Endothelial cell (in vitro differentiated cells): Measurements from ENCODE around the gene CCT3. TPM values are rescaled to one million over a fixed set of nuclear protein-coding genes. Genes with fewer than 3 reads are reported as not detected.

Source experiments
- DNase-seq: peaks from one replicate; pipeline ENCODE4 v3.0.0; 2021; ENCODE audit warnings: low spot score
- H3K27ac Mint-ChIP-seq: one replicate; pipeline ENCODE4 v1.8.0; 2021; ENCODE audit warnings: mixed read lengths, inconsistent platforms; ENCODE audit not compliant: unreplicated experiment
- H3K27me3 Mint-ChIP-seq: one replicate; pipeline ENCODE4 v1.8.0; 2021; ENCODE audit warnings: mild to moderate bottlenecking, moderate library complexity, mixed read lengths, inconsistent platforms; ENCODE audit not compliant: unreplicated experiment
- H3K36me3 Mint-ChIP-seq: one replicate; pipeline ENCODE4 v1.8.0; 2021; ENCODE audit warnings: mild to moderate bottlenecking, low read depth, mixed read lengths, inconsistent platforms; ENCODE audit not compliant: unreplicated experiment
- H3K4me1 Mint-ChIP-seq: one replicate; pipeline ENCODE4 v1.8.0; 2021; ENCODE audit warnings: mild to moderate bottlenecking, mixed read lengths, inconsistent platforms; ENCODE audit not compliant: unreplicated experiment
- H3K4me3 Mint-ChIP-seq: one replicate; pipeline ENCODE4 v1.8.0; 2021; ENCODE audit warnings: mild to moderate bottlenecking, mixed read lengths, inconsistent platforms; ENCODE audit not compliant: unreplicated experiment
- H3K9me3 Mint-ChIP-seq: one replicate; pipeline ENCODE4 v1.8.0; 2021; ENCODE audit warnings: mixed read lengths, inconsistent platforms; ENCODE audit not compliant: unreplicated experiment
- CTCF ChIP-seq: fragments of 200-600 bp; sonication (generic); IDR thresholded peaks from one replicate; pipeline ENCODE4 v1.5.0; 2021; ENCODE audit warnings: antibody characterized with exemption; ENCODE audit not compliant: unreplicated experiment
- total RNA-seq: library from RNA; stranded (reverse); fragmentation: NEBNext Ultra II Directional; extraction: Animal tissue kit (Norgen Biotek cat#: 25700); gene quantifications from one replicate; pipeline ENCODE4 v1.2.1, GENCODE V29; 2021; ENCODE audit not compliant: unreplicated experiment

CCT3 gene
- total RNA-seq, 1 donor from 2014 or later: 218 TPM

GRCh38 chr1:156368889-156369684, 31.0 kb upstream of the CCT3 start, which contains the start of gene RHBG:
RHBG (plus strand) TSS chr1:156369211; CDS start chr1:156369250, 39 bp downstream.
- Mint-ChIP-seq H3K36me3 (no peaks in the 10 kb centered on the region), H3K27me3 (peaks cover 8% of the 10 kb centered on the region), H3K4me3 (peak within 1 kb of the TSS; percentile 80), H3K27ac (no peak within 1 kb of the TSS), H3K4me1 (peaks cover 4% of the 10 kb centered on the region), H3K9me3 (no peaks in the 10 kb centered on the region)
- TF ChIP-seq CTCF: no peak
- peak; percentile 52 for DNase-seq

DNA sequence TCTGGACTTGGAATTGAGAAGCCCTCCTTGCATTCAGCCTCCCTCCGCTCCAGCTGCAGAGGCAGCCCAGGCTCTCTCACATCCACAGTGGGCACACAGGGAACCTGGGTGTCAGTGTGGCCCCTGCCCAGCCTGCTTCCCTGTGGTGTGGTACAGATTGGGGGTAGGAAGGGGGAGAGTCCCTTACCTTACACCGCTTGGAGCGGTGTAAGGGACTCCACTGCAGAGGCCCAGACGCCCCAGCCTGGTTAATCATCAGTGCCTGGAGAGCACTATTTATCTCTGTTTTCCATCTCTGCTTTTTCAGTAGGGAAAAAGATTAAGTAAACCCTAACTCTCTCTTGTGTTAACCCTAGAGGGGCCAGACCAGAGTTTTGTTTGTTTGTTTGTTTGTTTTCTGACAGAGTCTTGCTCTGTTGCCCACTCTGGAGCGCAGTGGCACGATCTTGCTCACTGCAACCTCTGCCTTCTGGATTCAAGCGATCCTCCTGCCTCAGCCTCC, 30.1 kb upstream of the CCT3 start:
- H3K27me3 Mint-ChIP-seq: peaks cover 8% of the 10 kb centered on the region

GRCh38 chr1:156367383-156368156, 29.5 kb upstream of the CCT3 start:
- Mint-ChIP-seq H3K27ac (no peak overlapping the region), H3K4me3 (no peak overlapping the region), H3K9me3 (no peaks in the 10 kb centered on the region), H3K4me1 (peaks cover 4% of the 10 kb centered on the region), H3K36me3 (no peaks in the 10 kb centered on the region), H3K27me3 (peaks cover 8% of the 10 kb centered on the region)
- no peak for TF ChIP-seq CTCF
- no peak for DNase-seq

More for the DNA sequence above, 30.1 kb upstream of the CCT3 start:
- Mint-ChIP-seq H3K4me1 (peaks cover 4% of the 10 kb centered on the region), H3K27ac (no peak overlapping the region), H3K4me3 (no peak overlapping the region), H3K36me3 (no peaks in the 10 kb centered on the region), H3K9me3 (no peaks in the 10 kb centered on the region)
- DNase-seq: no peak
- TF ChIP-seq CTCF: no peak

DNA sequence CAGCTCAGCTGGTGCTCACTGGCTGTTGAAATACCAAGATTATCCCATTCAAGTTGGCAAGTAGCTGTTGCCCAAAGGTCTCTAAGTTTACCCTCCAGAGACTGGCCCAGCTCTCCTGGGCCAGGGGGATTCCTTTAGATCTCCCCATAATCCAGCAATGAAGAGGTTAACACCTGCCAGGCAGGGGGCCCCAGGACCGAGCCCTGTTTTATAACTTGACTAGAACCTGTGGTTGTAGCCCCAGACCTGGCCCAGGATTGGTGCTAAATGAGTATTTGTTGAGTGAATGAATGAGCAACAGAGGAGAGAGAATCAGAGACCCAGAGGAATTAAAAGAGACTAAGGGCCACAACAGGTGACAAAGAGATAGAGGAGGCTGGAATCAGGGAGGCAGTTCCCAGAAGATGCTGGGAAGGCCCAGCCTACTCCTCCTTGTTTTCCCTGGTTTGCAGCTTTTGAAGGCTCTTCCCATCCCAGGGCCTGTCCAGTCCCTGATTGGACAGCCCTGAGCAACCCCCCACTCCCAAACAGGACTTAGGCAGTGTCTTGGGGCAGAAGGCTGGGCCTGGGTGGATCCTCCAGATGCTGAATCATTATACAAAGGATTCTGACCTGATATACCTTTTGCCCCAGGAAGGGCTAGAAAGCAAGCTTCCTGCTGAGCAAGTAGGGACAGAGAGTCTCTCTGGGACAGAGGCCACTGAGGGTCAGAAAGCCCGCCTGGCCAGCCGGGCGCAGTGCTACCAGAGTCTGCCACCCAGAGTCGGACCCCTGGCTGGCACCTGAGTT, 28.5 kb upstream of the CCT3 start:
- Mint-ChIP-seq H3K36me3 (no peaks in the 10 kb centered on the region), H3K4me3 (no peak overlapping the region), H3K27ac (no peak overlapping the region), H3K4me1 (peaks cover 4% of the 10 kb centered on the region), H3K27me3 (peaks cover 8% of the 10 kb centered on the region), H3K9me3 (no peaks in the 10 kb centered on the region)
- TF ChIP-seq CTCF: no peak
- DNase-seq: no peak
